ENCODE data around the gene C5AR2.
"Not testable (repeated sequence)": the region's sequence is repeated elsewhere in the genome, so short reads cannot be mapped to it uniquely, and the experiment has no call there.

DNA sequence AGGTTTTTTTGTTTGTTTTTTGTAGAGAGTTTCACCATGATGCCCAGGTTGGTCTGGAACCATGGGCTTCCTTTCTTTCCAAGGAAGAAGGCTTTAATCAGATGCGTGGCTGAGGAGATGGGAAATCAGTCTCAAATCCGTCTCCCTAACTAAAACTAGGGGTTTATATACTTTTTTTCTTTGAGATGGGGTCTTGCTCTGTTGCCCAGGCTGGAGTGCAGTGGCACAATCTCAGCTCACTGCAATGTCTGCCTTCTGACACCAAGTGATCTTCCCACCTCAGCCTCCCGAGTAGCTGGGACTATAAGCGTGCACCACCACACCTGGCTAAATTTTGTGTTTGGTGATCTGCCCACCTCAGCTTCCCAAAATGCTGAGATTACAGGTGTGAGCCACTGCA, 52.6 kb downstream of the C5AR2 start:
- TF ChIP-seq, protein P1, sequence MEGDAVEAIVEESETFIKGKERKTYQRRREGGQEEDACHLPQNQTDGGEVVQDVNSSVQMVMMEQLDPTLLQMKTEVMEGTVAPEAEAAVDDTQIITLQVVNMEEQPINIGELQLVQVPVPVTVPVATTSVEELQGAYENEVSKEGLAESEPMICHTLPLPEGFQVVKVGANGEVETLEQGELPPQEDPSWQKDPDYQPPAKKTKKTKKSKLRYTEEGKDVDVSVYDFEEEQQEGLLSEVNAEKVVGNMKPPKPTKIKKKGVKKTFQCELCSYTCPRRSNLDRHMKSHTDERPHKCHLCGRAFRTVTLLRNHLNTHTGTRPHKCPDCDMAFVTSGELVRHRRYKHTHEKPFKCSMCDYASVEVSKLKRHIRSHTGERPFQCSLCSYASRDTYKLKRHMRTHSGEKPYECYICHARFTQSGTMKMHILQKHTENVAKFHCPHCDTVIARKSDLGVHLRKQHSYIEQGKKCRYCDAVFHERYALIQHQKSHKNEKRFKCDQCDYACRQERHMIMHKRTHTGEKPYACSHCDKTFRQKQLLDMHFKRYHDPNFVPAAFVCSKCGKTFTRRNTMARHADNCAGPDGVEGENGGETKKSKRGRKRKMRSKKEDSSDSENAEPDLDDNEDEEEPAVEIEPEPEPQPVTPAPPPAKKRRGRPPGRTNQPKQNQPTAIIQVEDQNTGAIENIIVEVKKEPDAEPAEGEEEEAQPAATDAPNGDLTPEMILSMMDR (optimal IDR thresholded peaks at IDR 0.05 in 1 of 3, IDR thresholded peaks at IDR 0.05 in 1 of 3, conservative IDR thresholded peaks at IDR 0.05 in 1 of 3; ENCODE audit: extremely low read depth in 1 of 3, insufficient read depth in 2 of 3, low read length in 3 of 3), result not testable (repeated sequence)
- not testable (repeated sequence) for TF ChIP-seq EZH2 (IDR thresholded peaks at IDR 0.05; ENCODE audit: low read length)

Data from keratinocyte (primary cell).